GM21619 (cell line): ENCODE measurements around the gene FAM171A1.
"Not testable (repeated sequence)": the region's sequence is repeated elsewhere in the genome, so short reads cannot be mapped to it uniquely, and the experiment has no call there.

ENCODE experiments used
- ATAC-seq: cut with Tn5 transposase; IDR thresholded peaks from one replicate; pipeline ENCODE4 v1.9.1; 2021; ENCODE audit not compliant: unreplicated experiment

FAM171A1 gene

DNA sequence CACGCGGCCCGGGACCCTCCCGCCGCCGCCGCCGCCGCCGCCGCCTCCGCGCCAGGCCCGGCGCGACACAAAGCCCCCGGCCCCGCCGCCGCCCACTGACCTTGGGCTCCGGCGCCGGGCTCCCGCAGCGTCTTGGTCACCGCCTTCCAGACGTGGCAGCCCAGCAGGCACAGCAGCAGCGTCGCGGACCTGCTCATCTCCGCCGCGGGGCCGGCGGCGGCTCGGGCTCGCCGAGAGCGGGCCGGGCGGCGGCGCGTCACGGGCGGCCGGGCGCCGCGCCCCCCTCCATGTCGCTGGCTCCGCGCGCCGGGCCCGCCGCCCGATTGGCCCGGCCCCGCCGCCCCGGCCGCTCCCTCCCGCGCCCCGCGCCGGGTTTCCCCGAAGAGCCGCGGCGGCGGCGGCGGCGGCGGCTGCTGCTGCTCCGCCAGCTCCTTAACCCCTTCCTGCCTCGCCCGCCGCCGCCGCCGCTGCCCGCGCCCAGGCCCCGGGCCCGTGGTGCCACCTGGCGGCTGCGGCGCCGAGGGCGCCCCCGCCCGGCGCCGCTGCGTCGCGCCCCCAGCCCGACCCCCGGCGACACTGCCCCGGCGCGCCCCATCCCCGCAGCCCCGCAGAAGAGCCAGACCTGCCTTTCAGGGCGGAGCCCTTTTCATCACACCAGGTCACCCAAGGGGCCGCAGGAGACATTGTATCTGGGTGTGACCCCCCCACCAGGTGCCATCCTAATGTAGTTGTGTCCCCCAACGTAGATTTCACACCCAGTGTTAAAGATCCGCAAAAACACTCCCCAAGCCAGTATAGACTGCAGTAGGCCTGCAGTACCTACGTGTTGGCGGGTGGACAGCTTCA lies at the start of gene FAM171A1:
Gene FAM171A1 (minus strand): TSS at position 434 of the 846 bp plus-strand sequence. CDS start 237 bp downstream, at position 197.
- peak; percentile 47 for ATAC-seq

DNA sequence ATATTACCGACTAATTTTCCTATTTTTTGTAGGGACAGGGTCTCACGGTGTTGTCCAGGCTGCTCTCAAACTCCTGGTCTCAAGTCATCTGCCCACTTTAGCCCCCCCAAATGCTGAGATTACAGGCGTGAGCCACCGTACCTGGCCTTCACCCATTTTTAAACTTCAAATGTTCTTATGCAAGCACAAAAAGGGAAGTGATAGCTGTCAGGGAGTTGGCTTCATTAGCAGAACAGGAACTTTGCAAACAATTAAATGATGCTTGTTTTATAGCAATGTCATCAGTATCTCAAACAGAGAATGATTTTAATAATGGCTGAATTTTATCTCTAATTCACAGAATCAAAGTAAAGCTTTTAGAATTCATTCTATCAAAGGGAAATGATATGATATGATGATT lies 49.8 kb upstream of the FAM171A1 start:
- no peak for ATAC-seq

DNA sequence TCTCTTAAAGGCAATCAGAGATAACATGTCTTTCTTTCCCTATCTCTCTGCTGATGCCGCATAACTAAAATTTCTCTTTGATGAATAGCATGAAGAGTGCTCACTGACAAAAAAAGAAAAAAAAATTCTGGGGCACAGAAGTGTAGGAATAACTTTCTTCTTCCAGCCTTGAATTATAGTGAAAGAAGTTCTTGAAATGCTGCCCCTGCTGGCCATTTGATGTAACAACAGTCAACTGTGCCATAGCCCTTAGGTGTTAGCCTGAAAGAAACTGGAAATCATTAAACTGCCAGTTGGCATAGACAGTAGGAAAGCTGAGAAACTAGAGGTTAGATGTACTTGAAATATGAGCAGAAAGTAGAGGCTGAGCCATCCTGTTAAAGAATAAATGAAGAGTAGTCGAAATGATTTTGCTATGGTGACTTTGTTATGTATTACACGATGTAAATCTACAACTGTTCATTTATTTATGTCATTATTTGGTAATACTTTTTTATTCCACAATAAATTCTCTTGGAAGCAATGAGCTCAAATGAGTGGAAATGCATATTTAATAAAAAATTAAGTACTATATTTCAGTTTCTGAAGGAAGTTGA lies 48.3 kb upstream of the FAM171A1 start:
- ATAC-seq, result peak; percentile 61

DNA sequence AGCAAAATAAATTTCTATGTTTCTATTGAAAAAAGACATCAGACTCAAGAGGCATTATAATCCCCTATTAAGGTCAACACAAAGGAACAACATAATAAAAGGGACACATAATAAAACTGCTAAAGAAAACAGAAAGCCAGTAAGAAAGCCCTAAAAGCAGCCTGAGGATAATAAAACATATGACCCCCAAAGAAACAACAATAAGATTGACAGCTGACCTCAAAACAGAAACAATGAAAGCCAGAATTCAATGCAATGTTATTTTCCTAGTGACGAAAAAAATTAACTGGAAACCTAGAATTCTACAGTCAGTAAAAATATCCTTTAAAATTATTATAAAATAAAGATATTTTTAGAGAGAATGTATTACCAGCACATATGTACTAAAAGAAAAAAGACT lies 44.9 kb upstream of the FAM171A1 start:
- ATAC-seq, result no peak

DNA sequence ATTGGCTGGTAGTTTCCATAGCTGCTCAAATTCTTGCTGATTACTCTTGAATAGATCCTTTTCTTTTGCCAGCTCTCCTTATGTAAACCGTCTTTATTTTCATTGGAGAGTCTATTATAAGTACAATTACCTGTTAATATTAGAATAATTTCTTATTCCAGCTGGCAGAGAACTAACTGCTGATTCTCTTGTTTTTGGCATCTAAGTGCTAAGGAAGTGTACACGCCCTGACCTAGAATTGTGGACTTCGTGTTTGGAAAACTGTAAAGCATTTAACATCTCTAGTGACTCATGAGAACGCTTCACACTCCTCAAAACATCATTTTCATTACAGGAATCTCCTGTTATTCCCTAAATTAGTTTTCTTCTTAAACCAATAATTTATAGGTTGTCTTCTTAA lies 39.9 kb upstream of the FAM171A1 start:
- no peak for ATAC-seq

DNA sequence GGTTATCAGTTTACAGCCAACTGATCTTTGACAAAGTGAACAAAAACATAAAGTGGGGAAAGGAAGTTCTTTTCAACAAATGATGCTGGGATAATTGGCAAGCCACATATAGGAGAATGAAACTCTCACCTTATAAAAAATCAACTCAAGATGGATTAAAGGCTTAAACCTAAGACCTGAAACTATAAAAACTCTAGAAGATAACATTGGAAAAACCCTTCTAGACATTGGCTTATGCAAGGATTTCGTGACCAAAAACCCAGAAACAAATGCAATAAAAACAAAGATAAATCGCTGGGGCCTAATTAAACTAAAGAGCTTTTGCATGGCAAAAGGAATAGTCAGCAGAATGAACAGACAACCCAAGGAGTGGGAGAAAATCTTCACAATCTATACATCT lies 38.3 kb upstream of the FAM171A1 start:
- ATAC-seq, result not testable (repeated sequence)

DNA sequence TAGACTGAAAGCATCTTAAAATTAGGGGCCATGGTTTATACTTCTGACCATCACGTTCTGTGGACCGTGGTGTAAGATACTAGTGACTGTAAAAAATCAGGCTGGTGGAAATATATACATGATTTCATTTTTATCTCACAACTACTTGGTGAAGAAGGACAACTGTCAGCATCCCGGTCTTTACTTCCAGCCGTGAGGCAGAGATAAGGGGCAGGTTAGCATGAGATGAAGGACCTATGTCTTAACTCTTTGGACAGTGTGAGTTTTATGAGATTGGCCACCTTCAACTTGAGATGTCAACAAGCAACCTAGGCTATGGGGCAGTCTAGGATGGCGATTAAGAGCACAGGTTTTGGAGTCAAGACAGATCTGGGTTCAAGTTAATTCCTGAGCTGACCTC lies 37.5 kb upstream of the FAM171A1 start:
- no peak for ATAC-seq

DNA sequence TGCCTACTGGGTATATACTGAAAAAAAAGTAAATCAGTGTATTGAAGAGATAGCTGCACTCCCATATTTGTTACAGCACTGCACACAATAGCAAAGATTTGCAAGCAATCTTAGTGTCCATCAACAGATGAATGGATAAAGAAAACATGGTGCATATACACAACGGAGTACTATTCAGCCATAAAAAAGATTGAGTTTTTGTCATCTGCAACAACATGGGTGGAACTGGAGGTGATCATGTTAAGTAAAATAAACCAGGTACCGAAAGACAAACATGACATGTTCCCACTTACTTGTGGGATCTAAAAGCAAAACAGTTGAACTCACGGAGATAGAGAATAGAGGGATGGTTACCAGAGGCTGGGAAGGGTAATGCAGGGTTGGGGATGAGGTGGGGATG lies 34.2 kb upstream of the FAM171A1 start:
- ATAC-seq, result no peak

DNA sequence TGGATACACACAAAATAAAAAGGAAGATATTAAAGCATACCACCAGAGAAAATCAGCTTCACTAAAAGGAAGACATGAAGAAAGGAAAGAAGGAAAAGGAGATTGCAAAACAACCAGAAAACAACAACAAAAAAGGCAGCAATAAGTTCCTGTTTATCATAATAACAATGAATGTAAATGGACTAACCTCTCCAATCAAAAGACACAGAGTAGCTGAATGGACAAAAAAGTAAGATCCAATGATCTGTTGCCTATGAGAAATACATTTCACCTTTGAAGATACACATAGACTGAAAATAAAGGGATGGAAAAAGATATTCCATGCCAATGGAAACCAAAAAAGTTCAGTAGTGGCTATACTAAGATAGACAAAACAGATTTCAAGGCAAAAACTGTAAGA lies 30.3 kb upstream of the FAM171A1 start:
- ATAC-seq, result no peak

DNA sequence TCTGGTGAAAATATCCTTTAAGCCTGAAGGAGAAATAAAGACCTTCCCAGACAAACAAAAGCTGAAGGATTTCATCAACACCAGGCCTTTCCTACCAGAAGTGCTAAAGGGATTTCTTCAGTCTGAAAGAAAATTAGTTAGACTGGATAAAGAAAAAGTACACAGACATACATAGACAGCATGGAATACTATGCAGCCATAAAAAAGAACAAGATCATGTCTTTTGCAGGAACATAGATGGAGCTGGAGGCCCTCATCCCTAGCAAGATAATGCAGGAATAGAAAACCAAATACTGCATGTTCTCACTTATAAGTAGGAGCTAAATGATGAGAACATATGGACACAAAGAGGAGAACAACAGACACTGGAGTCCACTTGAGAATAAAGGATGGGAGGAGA lies 29.4 kb upstream of the FAM171A1 start:
- not testable (repeated sequence) for ATAC-seq

DNA sequence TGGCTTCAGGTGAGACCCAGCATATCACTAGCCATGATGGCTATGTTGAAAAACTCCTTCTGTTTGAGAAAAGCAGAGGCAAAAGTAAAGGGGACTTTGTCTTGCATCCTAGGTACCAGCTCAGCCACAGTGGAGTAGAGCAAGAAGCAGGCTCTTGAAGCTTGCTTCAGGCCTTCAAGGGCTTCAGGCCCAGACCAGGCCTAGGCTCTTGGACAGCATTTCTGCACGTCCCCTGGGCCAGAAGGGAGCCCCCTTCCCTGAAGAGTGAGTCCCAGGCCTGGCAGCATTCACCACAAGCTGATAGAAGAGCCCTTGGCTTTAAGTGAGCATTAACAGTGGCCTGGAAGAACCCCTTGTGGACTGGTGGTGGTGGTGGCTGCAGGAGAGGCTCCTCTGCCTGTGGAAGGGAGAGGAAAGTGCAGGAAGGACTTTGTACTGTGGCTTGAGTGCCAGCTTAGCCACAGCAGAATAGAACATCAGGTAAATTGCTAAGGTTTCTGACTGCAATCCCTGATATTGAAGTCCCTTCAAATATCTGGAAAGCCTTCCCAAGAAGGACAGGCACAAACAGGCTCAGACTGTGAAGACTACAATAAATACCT lies 28.1 kb upstream of the FAM171A1 start:
- no peak for ATAC-seq

DNA sequence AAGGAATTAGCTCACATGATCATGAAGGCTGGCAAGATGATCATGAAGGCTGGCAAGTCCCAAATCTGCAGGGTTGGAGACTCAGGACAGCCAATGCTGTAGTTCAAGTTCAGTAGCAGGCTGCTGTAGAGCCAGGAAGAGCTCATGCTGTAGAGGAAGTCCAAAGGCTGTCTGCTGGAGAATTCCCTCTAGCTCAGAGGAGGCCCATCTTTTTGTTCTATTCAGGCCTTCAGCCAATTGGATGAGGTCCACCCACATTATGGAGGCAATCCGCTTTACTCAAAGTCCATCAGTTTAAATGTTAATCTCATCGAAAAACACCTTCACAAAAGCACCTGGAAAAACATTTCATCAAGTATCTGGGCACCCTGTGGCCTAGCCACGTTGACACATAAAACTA lies 24.8 kb upstream of the FAM171A1 start:
- ATAC-seq, result no peak

DNA sequence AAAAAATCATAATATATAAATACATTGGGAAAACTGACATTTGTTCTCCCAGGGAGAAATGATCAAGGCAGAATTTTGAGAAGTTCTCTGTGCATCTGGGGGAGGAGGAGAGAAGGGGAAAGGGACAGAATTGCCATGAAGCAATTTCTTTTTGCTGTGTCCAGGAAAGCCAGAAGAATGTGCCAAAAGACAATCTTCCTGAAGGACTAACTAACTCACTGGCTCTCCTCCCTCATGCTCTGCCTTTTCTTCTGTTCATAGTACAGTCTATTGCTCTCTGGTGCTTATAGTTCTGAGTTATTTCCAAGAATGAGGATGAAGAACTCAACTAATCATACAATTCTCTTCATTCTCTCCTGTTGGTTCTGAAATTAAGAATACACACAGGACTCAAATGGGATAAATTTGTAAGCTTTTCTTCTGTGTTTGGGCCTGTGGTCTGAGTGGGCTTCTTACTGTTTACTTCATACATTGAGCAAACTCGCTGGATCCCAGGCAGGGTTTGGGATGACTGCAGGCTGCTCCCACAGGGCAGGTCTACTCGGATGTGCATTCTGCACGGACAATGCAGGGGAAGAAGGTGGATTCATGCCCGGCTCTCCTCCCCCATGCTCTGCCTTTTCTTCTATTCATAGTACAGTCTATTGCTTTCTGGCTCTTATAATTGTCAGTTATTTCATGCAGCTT lies 22.2 kb upstream of the FAM171A1 start:
- no peak for ATAC-seq

DNA sequence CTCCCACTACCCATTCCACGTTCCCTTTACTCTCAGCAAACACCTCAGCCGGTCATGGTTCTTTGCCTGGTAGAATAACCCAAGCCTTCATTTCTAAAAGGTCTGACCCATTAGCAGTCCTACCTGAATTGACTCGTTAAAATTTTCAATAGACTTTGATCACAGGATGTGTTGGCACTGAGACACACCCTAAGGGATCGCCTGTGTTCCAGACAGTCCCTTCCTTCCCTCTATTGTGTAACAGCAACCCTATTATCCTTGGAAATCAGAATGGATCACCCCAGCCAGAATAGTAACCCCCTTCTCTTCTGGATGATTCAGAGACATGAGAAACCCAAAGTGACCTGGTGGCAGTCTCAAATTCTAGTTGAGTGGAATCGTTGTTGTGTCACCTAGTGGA lies 20.4 kb upstream of the FAM171A1 start:
- ATAC-seq, result no peak

DNA sequence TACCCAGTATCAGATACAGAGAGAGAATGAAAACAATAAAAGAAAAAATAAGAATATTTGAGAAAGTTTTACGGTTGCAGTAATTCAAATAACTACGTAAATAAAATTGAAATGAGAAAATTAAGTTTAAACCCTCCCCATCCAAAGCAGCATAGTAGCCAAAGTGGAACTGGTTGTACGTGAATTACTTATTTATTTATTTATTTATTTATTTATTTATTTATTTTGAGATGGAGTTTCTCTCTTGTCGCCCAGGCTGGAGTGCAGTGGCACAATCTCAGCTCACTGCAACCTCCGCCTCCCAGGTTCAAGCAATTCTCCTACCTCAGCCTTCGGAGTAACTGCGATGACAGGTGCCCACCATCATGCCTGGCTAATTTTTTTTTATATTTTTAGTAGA lies 17.1 kb upstream of the FAM171A1 start:
- not testable (repeated sequence) for ATAC-seq

DNA sequence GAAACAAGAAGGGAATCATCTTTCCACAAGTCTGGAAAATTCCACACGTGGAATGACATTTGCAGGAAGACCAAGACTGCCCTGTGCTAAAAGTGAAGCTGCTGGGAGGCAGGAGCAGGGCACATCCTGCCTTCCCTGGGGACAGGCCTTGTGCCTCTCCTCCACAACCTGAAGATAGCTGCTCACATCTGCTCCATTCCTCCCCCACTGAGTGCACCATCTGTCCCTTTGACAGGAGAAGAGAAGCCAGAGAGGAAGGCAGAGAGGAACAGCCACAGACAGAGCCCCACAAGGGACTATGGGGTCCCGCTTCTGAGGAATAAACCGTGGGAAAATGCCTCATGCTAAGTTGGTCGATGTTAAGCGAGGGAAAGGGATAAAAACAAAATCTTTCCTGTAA lies 15.9 kb upstream of the FAM171A1 start:
- ATAC-seq, result no peak

DNA sequence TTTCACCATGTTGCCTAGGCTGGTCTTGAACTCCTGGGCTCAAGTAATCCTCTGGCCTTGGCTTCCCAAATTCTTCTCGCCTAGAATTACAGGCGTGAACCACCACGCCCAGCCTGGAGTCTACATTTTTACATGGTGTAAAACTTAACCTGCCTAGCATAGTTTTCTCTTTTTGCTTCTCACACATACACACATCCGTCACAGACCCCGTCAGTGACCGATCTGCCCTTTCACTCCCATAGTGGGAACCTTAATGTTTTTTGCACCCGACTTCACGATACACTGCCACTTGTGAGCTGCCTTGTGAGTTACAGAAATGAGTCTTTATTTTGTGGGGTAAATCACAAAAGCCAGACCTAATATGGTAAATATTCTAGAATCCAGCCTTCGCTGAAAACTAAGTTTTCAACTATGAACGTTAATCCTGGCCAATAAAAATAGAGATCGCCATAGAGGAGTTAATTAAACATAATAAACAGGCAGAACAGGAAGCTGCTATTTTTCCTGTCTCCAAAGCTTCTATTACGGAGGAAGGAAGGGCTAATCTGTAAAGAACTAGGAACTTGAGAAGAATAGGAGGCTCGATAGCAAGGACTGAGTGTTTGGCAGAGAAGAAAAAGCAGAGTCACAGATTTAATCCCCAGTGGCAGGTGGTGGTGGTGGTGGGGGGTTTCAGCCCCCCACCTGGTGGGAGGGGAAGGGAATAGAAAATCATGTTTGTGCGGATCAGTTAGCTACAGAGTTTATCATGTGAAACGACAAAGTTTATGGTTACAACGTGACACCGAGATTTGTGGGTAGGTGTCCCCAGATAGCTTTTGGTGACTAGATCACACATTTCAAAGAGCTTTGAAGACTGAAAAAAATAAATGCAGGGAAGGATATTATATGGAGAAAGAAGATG lies 14.7 kb upstream of the FAM171A1 start:
- no peak for ATAC-seq

DNA sequence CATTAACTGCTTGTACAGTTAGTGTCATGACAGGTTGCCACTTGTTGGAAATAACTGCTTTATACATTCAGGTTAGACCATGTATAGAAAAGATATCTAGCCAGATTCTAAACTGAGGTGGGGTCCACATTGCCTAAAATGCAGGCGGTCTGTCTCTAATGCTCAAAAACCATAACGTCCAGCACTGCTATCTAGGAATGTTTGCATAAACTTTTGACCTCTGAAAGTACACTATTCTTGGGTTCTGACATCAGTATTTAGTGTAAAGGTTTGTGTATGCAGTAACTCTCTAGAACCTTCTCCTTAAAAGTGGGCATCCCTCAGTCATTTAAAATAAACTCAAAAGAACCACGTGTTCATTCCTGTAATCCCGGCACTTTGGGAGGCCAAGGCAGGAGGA lies 10.3 kb upstream of the FAM171A1 start:
- no peak for ATAC-seq

DNA sequence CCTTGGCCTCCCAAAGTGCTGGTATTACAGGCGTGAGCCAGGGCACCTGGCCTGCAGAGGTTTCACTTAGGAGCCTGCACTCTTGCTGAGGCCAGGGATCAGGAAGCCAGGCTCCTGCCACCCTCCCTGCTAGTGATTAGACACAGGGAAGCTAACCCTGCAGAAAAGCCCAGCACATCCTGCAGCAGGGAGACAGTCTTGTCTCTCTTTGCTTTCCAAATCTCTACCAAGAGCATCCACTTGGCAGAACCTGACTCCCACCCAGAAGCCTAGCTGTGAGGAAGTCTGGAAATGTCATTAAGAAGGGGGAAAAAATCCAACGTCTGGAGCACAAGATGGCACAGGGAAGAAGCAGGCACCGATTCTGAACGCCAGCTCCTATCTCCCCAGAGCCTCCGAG lies 8.0 kb upstream of the FAM171A1 start:
- ATAC-seq, result no peak

DNA sequence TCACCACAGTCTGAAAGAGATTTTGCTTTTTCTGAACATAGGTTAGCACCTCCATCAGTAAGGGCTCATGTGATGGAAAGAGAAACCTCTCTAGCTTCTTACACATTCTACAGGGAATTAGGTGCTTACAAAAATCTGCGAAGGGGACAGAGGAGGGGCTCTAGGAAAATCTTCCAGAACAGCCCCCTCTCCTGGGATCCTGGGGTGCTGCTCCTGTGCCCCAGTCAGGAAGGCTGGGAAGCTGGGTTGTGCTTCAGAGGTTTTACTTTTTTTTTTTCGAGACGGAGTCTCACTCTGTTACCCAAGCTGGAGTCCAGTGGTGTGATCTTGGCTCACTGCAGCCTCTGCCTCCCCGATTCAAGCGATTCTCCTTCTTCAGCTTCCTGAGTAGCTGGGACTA lies 7.5 kb upstream of the FAM171A1 start:
- ATAC-seq, result no peak

DNA sequence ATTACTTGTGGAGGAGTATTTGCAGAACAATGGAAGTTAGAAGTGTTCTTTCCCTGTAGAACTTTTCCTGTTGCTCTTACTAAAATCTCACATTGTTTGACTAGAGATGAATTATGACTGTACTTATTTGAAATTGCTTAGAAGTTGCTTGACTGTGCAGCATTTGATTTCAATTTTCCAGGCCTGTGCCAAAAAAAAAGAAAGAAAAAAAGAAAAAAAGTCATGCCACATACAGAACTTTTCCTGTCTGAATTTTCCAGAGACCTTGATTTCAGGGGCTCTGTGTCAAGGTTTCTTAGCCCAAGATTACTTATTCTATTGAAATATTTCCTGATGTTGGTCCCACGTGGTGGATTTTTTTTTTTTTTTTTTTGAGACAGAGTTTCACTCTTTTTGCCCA lies 3.5 kb upstream of the FAM171A1 start:
- ATAC-seq, result no peak
